ENCODE data around the gene TRIM38. TPM values are rescaled to one million over a fixed set of nuclear protein-coding genes. Genes with fewer than 3 reads are reported as not detected.
"Not testable (repeated sequence)": the region's sequence is repeated elsewhere in the genome, so short reads cannot be mapped to it uniquely, and the experiment has no call there.

TRIM38 gene
- total RNA-seq, 1 donor from 2014 or later, result 9.0 TPM

- no peak for DNase-seq
These were observed 18.7 kb upstream of the TRIM38 start for GRCh38 chr6:25943887-25944286.

GRCh38 chr6:25944688-25945574 lies 17.7 kb upstream of the TRIM38 start:
- DNase-seq, result no peak

GRCh38 chr6:25945738-25946137 lies 16.9 kb upstream of the TRIM38 start:
- DNase-seq, result not testable (repeated sequence)

GRCh38 chr6:25946631-25947030 lies 16.0 kb upstream of the TRIM38 start:
- no peak for DNase-seq

DNA sequence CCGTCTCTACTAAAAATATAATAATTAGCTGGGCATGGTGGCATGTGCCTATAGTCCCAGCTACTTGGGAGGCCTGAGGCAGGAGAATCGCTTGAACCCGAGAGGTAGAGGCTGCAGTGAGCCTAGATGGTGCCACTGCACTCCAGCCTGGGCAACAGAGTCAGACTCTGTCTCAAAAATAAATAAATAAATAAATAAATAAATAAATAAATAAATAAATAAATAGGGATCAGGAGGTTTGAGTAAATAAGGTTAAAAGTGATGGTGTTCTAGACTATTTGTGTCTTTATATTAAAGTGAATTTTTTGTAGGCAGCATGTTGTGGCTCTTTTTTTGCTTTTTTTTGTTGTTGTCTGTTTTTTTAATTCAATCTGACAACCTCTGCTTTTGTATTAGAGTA lies 15.1 kb upstream of the TRIM38 start:
- not testable (repeated sequence) for DNase-seq

- DNase-seq, result no peak
These were observed 12.9 kb upstream of the TRIM38 start for GRCh38 chr6:25949695-25950094.

- no peak for DNase-seq
These were observed 12.3 kb upstream of the TRIM38 start for GRCh38 chr6:25950297-25950696.

GRCh38 chr6:25951296-25952032 lies 11.1 kb upstream of the TRIM38 start:
- no peak for DNase-seq

GRCh38 chr6:25952535-25952934 lies 10.1 kb upstream of the TRIM38 start:
- no peak for DNase-seq

DNA sequence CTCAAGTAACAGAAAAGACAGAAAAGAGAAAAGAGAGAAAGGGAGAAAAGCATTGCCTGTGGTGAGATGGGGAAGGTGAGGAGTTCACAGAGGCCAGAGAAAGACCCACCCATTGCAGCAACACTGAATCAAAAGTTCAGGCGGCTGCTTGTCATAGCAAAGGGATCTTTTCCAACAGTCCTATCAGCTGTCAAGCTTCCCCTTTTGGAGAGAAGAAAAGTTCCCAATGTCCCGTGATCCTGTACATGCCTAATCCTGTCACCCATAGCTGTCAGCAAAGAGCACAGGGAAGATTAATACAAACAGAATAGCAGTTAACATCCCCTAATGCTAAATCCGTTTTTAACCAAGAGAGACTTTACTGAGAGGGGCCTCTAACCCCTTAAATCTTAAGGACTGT lies 8.9 kb upstream of the TRIM38 start:
- DNase-seq, result no peak

- no peak for DNase-seq
These were observed 7.8 kb upstream of the TRIM38 start for GRCh38 chr6:25954756-25955155.

DNA sequence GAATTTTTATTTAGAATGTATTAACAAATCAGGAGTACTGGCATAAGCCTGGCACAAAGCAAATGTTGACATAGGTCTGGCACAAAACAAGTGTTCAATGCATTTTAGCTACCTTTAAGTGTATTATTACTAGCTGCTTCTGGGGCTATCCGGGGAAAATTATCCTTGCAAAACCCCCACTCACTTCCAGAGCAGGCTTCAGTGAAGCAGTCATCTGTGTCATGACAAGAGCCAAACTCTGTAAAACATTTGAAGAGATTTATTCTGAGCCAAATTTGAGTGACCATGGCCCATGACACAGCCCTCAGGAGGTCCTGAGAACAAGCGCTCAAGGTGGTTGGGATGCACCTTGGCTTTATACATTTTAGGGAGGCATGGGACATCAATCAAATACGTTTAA lies 6.4 kb upstream of the TRIM38 start:
- no peak for DNase-seq

- DNase-seq, result peak; percentile 5
These were observed 3.9 kb upstream of the TRIM38 start for GRCh38 chr6:25958700-25959162.

- peak; percentile 63 for DNase-seq
These were observed 2.6 kb upstream of the TRIM38 start for GRCh38 chr6:25959890-25960536.

- no peak for DNase-seq
These were observed 1.9 kb upstream of the TRIM38 start for GRCh38 chr6:25960734-25961133.

GRCh38 chr6:25961619-25962148 lies 918 bp upstream of the TRIM38 start:
- no peak for DNase-seq

GRCh38 chr6:25963426-25964123 lies 973 bp downstream of the TRIM38 start:
- DNase-seq, result peak; percentile 49

DNA sequence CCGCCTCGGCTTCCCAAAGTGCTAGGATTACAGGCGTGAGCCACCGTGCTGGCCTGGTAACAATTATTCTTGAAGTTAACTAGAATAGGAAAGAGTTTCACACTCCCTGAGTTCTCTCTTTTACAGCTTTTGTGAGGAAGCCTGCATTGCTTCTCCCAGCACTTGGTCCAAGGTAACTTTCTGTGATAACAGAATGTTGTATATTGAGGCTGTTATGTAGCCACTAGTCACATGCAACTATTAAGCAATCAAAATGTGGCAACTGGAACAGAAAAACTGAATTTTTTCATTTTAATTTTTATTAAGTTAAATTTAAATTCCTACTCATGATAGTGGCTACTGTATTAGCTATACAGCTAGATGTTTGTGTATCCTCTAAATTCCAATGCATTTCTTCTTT lies 2.5 kb downstream of the TRIM38 start:
- no peak for DNase-seq

DNA sequence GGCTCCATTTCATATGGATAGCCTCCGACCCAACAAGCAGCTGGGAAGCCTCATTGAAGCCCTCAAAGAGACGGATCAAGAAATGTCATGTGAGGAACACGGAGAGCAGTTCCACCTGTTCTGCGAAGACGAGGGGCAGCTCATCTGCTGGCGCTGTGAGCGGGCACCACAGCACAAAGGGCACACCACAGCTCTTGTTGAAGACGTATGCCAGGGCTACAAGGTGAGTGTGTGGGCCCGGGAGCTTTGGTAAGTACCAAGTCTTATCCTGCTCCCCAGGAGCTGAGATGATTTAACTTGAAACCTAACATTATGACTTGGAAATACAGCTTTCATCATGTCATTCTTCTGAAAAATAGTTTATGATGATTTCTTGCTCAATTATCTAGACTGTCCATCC lies 4.1 kb downstream of the TRIM38 start:
- DNase-seq, result no peak

GRCh38 chr6:25968769-25969168 lies 6.2 kb downstream of the TRIM38 start:
- no peak for DNase-seq

GRCh38 chr6:25971187-25971821 lies 8.7 kb downstream of the TRIM38 start:
- no peak for DNase-seq
